NOMO-1 (cell line): ENCODE data around the gene KIZ.
"Not testable (repeated sequence)": the region's sequence is repeated elsewhere in the genome, so short reads cannot be mapped to it uniquely, and the experiment has no call there.

Experiments used
- DNase-seq, 2 experiments: peaks; one replicate each; lab custom pipeline; 2025; ENCODE audit not compliant: unreplicated experiment in 2 of 2; lab: John Stamatoyannopoulos, UW

Gene KIZ

GRCh38 chr20:21219686-21220085 lies 93.8 kb downstream of the KIZ start:
- no peak for DNase-seq

- no peak for DNase-seq
Measured at GRCh38 chr20:21224217-21224616, 98.3 kb downstream of the KIZ start.

- DNase-seq, result no peak
Measured at GRCh38 chr20:21225215-21225947, 99.5 kb downstream of the KIZ start.

GRCh38 chr20:21228511-21228910 lies 102.6 kb downstream of the KIZ start:
- peak; percentile 30 to 64 for DNase-seq

- no peak for DNase-seq
Measured at GRCh38 chr20:21229163-21229562, 103.3 kb downstream of the KIZ start.

- no peak for DNase-seq
Measured at GRCh38 chr20:21230220-21230619, 104.3 kb downstream of the KIZ start.

- no peak for DNase-seq
Measured at GRCh38 chr20:21230686-21231085, 104.8 kb downstream of the KIZ start.

- DNase-seq, result no peak
Measured at GRCh38 chr20:21232546-21233280, 106.8 kb downstream of the KIZ start.

GRCh38 chr20:21234324-21234723 lies 108.4 kb downstream of the KIZ start:
- no peak for DNase-seq

GRCh38 chr20:21234806-21235483 lies 109.1 kb downstream of the KIZ start:
- no peak for DNase-seq

GRCh38 chr20:21235484-21236445 lies 109.9 kb downstream of the KIZ start:
- DNase-seq, result peak; percentile 38 to 64

- no peak for DNase-seq
Measured at GRCh38 chr20:21237956-21238799, 112.3 kb downstream of the KIZ start.

- DNase-seq, result no peak
Measured at GRCh38 chr20:21238818-21239536, 113.1 kb downstream of the KIZ start.

GRCh38 chr20:21240394-21240793 lies 114.5 kb downstream of the KIZ start:
- no peak for DNase-seq

GRCh38 chr20:21241406-21241805 lies 115.5 kb downstream of the KIZ start:
- no peak for DNase-seq

GRCh38 chr20:21243811-21244210 lies 117.9 kb downstream of the KIZ start:
- DNase-seq, result no peak

GRCh38 chr20:21244808-21245207 lies 118.9 kb downstream of the KIZ start:
- DNase-seq, result no peak

- DNase-seq, result no peak
Measured at GRCh38 chr20:21246161-21246560, 120.3 kb downstream of the KIZ start.

- DNase-seq, result not testable (repeated sequence)
Measured at GRCh38 chr20:21247603-21248095, 121.8 kb downstream of the KIZ start.
